ENCODE results near the gene MORN1. TPM values are rescaled to one million over a fixed set of nuclear protein-coding genes. Genes with fewer than 3 reads are reported as not detected.

MORN1 gene
- total and polyA plus RNA-seq, 9 of the 15 experiments (the other 6 are each of a cell fraction or from before 2014, with no cell fraction given), result 0.24 to 9.3 (median 4.2) TPM

GRCh38 chr1:2385606-2386280, 5.6 kb downstream of the MORN1 start (continued):
- TF ChIP-seq THRB (CRISPR knock-in tag; conservative IDR thresholded peaks at IDR 0.05) (no peak), MED1 (CRISPR knock-in tag; IDR thresholded peaks at IDR 0.05; ENCODE audit: borderline replicate concordance) (no peak), HNRNPUL1 (IDR thresholded peaks at IDR 0.05; ENCODE audit: low read length) (no peak), ZSCAN32 (CRISPR knock-in tag; IDR thresholded peaks at IDR 0.05) (no peak), FOSL1 (tag; conservative IDR thresholded peaks at IDR 0.05) (no peak), AFF1 (IDR thresholded peaks at IDR 0.05; ENCODE audit: low read depth in 1 of 2, partially characterized antibody in 2 of 2) (no peak), PCBP1 (IDR thresholded peaks at IDR 0.05; ENCODE audit: low read depth, low read length, poor library complexity, severe bottlenecking) (no peak)

All from K562 (cell line).